H4 (cell line): ENCODE results near the gene CBX1. TPM values are rescaled to one million over a fixed set of nuclear protein-coding genes. Genes with fewer than 3 reads are reported as not detected.

Experiments
- DNase-seq: peaks from one replicate; pipeline ENCODE4 v3.0.0-alpha.2; 2015; ENCODE audit warnings: low spot score
- total RNA-seq: library from RNA; depleted of rRNA; stranded (reverse); fragments of >200 nt; shearing (Covaris generic); gene quantifications from 2 replicates; pipeline ENCODE4 v1.2.3, GENCODE V29; 2014; rRNA removed

The CBX1 gene
- 110 and 116 TPM in 2 replicates for total RNA-seq

DNA sequence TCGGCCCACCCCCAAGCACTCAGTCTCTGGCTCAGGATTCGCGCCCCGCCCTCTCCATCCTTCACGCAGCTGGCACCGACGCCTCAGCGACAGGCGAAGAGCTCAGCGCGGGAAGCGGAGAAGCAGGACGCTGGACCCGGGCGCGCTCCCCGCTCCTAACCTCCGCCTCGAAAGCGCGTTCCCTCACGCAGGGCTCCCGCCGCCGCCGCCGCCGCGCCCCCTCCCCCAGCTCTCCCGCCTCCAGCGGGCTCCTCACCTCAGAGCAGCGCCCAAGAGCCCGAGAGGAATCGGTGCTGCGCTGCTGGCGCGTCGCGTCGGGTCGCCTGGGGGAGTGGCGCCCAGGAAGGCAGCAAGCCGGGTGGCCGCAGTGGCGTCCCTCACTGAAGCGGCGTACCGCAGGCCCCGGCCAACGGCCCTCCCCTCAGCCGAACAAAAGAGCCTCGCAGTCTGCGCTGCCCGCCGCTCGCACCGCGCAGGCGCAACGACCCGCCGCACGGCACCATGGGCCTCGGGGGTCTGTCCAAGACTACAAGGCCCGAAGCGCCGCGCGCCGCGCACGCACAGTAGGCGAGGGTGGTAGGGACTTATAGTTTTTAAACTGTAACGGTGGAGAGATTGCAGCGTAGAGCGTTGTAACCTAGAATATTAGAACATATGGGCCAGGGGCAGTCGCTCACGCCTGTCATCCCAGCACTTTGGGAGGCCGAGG lies at the start of gene CBX1:
TSS of gene CBX1 (minus strand) at position 467 of the 709 bp plus-strand sequence. CDS start 24,474 bp downstream, outside the sequence.
- peak; percentile 94 for DNase-seq

GRCh38 chr17:48150597-48151001 lies 49.3 kb upstream of the CBX1 start:
- DNase-seq = no peak

GRCh38 chr17:48149787-48150463 lies 48.6 kb upstream of the CBX1 start:
- DNase-seq = no peak

DNA sequence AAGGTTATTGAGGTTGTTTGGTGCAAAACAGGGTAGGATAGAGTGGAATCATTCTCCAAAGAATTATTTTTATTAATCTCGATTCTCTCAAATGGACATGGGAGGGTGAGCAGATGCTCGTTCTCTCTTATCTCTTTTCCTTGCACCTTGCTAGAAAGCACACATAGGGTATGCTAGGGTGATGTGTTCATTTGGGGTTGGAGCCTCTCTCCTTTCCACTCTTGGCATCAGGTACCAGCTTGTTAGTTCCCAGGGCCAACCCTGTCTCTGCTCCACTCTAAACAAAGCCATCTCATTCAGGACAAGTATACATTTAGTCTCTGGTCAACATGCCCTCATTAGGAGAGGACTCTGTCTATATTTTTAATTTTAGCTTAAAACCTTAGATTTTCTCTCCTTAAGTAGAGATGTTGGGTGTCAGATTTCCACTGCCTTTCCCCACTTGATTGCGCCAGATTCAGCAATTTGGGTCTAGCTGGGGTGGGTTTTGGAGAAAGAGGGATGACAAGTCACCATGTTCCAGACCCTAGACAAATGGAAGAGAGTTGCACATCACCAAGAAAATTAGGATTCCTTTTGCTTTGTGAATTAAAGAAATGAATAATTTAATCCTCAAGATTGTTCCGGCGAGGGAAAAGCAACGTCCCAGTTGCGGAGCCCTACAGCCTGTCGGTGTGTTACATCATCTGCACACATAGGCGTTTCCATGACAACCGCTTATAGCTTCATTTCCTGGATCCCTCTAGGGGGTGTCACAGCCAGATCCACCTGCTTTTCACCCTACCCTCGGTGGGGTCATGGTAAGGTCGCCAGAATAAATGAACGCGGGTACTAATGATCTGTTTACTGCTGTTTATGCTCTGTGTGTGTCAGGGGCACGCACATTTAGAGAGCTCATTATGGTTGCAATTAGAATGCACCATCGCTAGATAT lies 47.8 kb upstream of the CBX1 start:
- peak; percentile 56 for DNase-seq

DNA sequence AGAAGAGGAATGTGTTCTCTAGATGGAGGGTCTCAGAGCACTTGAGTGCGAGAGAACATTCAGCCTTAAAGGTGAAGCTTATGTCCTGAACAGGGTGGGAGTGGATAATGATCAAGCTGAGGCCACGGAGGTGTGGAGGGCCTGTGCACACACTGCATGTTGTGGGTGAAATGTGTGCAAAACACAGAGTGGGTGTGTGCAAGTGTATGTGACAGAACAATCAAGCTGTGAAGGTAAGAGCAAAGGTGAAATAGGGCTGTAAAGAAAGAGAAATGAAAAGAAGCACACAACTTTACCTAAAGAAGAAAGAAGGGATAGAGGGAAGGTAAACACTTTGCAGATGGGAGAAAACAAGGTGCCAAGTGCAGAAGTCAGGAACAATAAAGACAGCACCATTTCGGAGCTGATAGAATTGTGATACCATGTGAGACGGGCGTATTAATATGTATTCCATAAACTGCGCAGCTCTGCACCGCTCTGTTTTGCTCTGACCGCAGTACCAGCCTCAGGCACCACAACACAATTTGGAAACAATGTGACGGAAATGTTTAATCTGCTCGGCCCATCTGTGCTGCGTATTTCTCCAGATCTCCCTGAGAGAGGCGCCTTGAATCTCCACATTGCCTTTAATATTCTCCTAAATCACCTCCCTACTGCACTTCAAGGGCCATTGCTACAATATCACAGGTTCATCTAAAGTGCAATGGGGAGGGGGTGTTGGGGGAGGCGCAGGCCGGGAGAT lies 46.9 kb upstream of the CBX1 start:
- DNase-seq = no peak

DNA sequence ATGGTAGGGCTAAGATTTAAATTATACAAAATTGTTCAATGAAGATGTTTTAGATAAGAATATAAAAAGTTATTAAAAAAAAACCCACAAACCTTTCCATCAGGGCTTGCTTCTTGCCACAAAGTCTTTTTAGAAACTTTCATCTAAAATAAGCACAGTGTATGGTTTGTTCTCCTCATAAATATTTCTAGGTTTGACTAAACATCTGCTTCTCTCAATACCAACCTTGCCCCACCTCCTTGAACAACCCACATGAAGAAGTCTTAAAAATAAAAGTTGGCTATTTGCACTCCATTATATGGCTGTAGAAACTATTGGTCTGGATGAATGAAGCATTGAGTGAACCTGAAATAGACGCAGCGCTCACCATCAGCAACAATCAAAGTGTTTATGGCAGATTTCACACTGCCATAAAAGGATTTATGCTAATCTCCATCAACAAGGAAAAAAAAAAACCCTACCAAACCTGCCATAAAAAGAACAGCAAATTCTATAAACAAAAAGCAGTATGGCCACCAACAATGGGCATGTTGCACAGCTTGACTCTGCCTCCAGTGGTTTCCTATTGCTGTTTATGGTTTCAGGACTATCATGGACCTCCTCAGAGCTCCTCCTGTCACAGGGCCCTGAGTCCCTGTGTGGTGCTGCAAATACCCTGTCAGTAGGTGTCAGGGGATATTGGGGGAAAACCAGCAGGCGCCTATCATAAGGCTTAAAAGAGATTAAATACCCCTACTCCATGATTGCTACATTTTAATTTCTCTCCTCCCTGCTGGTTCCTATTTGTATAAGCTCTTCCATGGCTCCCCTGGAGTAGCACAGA lies 43.9 kb upstream of the CBX1 start:
- no peak for DNase-seq

GRCh38 chr17:48144231-48144630 lies 43.0 kb upstream of the CBX1 start:
- no peak for DNase-seq

DNA sequence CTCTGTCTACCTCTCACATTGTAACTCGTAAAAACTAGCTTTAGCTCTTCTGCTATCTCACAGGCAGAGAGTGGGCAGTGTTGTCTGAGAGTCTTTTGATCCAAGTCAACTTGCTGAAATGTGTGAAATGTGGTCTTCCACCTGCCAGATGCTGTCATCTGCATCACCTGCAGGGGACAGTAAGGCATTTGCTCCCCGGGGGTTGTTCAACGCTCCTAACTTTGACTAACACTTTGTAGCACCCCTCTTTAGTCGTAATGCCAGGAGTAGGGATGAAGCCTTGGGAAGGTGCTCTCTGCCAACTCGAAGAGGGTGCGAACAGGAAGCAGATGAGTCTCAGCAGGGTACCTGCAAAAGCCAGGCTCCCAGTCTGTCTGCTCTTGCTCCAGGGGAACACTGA lies 42.4 kb upstream of the CBX1 start:
- no peak for DNase-seq

- no peak for DNase-seq
Observed at GRCh38 chr17:48139944-48140343, 38.7 kb upstream of the CBX1 start.

- DNase-seq = no peak
Observed at GRCh38 chr17:48137656-48138055, 36.4 kb upstream of the CBX1 start.

DNA sequence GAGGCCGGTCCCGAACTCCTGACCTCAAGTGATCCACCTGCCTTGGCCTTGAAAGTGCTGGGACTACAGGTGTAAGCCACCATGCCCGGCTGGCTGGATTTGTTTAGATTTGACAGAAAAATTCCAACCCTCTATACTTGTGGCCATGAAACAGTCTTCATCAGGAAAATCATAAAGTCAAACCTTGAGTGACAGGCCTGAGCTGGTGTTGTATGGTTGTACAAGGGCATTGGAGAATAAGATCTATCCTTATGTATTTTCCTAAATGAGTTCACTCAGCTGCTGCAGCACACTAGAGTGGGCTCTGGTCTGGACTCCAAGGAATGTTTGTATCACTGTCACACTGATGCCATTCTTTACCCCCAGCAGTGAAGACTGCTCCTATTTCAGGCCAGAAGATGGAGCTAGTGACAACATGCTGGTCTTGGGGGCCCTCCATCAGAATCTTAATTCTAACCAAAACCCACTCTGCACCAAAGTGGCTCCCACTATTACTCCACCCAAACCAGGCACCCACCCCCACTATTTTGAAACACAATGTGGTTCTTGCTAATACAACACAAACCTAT lies 33.7 kb upstream of the CBX1 start:
- no peak for DNase-seq

- DNase-seq = no peak
Observed at GRCh38 chr17:48132385-48132784, 31.1 kb upstream of the CBX1 start.

GRCh38 chr17:48131216-48131824 lies 30.0 kb upstream of the CBX1 start:
- DNase-seq = peak; percentile 67

GRCh38 chr17:48129981-48130380 lies 28.7 kb upstream of the CBX1 start:
- DNase-seq = no peak

- no peak for DNase-seq
Observed at GRCh38 chr17:48128400-48128799, 27.1 kb upstream of the CBX1 start.

GRCh38 chr17:48127371-48128051 lies 26.2 kb upstream of the CBX1 start:
- DNase-seq = peak; percentile 74

DNA sequence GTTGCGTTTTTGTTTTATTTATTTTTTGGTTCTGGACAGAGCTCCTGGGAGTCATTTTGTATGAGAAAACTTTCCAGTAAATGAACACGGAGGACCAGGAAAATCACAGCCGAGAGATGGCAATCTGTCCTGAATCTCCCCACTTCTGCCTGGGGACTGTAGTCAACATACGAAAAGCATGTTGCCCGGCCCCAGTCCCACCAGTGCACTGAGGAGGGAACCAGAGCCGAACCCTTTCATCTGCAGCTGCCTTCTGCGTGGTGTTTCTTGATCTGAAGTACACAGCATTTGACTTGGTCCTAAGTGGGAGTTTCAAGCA lies 25.2 kb upstream of the CBX1 start:
- DNase-seq = no peak

DNA sequence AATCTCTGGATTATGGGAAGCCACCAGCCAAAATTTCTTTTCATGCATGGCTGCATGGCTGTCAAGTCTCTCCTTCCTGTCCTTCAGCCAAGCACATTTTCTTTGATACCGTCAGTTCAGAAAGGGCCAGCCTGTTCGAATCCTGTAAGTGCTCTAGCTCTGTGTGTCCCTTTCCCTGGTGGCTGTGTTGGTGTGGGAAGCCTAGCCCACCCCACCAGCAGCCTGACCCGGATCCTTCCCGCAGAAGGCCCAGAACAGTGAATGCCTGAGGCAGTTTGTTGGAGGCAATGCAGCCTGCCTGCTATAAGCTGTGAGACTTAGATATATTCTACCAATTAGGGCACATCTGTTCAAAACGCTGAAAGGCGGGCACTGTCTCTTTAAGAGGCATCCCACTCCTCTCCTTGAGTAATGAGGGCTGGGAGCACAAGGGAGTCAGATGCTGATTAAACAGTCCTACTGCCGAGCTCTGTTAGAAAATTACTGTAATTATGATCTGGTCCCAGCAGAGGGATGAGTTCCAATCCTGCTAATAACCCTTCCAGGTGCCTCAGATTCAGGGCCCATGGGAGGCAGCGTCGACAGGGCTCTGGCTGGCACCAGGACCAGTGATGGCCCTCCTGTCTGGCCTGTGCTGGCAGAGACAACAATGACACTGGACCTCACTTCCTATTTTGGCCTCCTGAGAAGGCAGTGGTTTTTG lies 24.7 kb upstream of the CBX1 start:
- no peak for DNase-seq
